Suppressor macrophage (primary cell): ENCODE measurements around the gene PTPN4.
A peak's percentile ranks its signal among the peaks of the same experiment; 100 is the strongest.

Experiments
- DNase-seq, 4 experiments: peaks; one replicate each; pipeline ENCODE4 v3.0.0-alpha.2; 2020 to 2022

The PTPN4 gene

DNA sequence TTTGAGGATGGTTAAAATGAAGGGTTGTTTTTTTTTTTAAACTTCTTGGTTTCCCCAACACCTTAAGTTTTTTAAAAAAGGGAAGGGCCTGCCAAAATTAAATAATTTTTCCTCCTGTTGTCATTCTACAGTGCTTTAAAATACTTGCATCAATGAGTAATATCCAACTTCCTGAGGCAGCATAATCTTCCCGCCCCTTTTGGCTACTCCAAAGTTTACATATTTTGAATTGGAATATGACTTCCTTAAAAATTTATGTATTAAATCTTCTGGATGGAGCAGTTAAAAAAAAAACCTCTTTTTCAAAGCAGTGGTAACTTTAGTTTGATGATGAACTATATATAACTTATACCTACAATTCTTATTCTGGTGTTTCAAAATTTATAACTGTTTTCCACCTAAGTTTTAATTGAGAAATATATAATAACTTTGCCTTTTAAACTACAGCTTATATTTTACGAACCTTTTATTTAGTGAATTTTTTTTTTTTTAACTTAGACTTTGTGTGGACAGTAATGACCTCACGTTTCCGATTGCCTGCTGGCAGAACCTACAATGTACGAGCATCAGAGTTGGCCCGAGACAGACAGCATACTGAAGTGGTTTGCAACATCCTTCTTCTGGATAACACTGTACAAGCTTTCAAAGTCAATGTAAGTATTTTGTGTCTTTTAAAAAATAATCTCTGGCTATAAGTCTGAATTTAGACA lies 49.8 kb downstream of the PTPN4 start:
- peak in 2 of 4 experiments; percentile 12 for DNase-seq

DNA sequence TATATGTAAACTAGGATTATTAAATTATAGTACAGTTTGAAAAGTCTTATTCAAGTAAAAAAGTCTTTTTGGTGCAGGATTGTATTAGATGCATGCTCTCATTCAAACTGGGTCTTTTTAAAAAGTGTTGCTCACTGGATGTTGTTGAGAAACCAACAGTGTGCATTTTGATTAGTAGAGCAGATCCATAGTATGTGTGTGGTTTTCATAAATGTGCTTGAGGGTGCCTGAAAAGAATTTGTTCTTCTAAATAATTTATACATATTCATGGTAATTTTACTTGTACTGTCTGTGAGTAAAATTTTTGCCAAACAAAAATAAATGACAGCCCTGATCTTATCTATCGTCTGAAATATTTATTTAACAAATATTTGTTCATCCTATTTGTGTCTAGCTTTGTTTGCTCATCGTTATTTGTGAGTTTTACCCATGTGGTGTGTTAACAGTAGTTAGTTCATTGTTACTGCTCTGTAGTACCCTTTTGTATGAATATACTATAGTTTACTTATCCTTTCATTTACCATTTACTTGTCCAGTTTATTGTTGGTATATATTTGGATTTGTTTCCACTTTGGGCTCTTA lies 50.4 kb downstream of the PTPN4 start:
- DNase-seq: no peak

GRCh38 chr2:119814216-119814615 lies 54.5 kb downstream of the PTPN4 start:
- DNase-seq: no peak

DNA sequence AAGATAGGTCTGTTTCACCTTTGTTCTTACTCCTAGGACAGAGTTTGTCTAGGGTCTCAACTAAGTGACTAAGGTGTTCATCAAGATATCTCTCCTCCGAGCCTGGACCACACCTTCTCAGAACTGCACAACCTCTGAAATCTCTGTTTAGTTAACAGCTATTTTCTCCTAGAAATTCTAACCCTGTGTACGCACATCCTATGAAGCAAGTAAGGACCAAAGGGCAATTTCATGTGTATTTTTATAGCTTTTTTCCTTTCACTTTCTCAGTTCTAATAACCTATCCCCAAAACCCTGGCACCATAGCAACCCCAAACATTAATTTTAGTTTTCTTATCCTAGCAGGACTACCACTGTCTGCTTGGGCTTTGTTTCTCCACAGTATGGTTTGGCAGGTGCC lies 59.1 kb downstream of the PTPN4 start:
- DNase-seq: no peak

DNA sequence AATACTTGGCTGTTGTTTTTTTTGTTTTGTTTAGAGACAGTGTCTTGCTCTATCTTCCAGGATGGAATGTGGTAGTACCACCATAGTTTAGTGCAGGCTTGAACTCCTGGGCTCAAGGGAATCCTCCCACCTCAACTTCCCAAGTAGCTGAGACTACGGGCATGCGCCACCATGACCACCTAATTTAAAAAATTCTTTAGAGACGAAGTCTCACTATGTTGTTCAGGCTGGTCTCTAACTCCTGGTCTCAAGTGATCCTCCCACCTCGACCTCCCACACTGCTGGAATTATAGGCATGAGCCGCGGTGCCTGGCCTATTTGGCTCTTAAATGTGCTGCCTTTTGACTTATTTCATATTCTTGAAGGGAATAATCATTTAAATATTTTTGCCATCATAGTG lies 60.1 kb downstream of the PTPN4 start:
- DNase-seq: no peak

GRCh38 chr2:119820275-119820674 lies 60.6 kb downstream of the PTPN4 start:
- no peak for DNase-seq

DNA sequence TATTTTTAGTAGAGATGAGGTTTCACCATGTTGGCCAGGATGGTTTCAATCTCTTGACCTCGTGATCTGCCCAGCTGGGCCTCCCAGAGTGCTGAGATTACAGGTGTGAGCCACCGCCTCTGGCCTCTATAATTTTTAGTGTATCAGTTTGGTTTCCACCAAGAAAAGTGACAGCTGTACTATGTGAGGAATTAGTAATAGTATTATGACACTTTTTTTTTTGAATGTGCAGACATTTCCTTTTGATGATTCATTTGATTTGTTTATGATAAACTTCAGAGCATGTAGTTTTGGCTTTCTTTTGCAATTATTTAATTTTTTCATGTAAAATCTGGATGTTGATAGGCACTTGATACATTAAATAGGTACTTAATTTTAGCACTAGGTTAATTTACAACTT lies 61.5 kb downstream of the PTPN4 start:
- no peak for DNase-seq

GRCh38 chr2:119823734-119824334 lies 64.1 kb downstream of the PTPN4 start:
- peak; percentile 16 to 60 (median 50) for DNase-seq

DNA sequence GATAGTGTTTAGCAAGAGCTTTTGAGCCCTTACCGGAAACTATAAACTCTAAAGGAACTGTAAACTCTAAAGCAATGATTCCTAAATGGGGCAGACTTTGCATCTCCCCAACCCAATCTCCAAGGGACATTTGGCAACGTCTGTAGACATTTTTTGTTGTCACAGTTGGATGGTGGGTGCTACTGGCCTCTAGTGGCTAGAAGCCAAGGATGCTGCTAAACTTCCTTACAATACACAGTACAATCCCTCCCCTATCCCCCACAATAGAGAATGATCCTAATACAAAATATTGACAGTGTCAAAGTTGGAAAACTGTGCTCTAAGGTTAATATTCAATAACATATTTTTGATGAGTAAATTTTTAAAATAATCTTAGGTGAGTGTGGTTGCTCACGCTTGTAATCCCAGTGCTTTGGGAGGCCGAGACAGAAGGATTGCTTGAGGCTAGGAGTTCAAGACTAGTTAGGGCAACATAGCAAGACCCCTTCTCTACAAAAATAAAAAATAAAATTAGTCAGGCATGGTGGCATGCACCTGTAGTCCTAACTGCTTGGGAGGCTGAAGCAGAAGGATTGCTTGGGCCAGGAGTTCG lies 66.7 kb downstream of the PTPN4 start:
- peak; percentile 37 to 66 (median 58) for DNase-seq

DNA sequence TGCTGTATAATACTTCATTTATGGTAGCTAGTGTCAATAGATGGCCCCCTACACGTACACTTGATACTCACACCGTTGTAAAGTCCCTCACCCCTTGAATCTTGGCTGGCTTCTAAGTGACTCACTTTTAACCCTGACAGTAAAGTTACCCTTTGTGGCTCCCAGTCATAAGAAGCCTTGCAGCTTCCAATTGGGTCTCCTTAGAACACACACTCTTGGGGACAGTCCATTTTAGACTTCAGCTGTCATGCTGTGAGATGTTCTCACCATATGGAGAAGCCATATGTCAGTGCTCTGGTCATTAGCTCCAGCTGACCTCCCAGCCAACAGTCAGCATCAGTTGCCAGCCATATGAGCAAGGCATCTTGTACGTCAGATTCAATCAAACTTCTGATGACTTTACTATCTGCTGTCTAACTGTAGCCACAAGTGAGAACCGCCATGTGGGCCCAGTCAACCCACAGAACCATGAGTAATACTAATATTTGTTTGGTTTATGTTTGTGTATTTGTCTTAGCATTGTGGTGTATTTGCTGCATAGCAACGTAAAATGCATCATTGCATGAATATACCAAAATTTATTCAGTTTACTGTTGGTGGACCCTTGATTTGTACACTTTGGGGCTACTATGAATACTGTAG lies 68.3 kb downstream of the PTPN4 start:
- no peak for DNase-seq

DNA sequence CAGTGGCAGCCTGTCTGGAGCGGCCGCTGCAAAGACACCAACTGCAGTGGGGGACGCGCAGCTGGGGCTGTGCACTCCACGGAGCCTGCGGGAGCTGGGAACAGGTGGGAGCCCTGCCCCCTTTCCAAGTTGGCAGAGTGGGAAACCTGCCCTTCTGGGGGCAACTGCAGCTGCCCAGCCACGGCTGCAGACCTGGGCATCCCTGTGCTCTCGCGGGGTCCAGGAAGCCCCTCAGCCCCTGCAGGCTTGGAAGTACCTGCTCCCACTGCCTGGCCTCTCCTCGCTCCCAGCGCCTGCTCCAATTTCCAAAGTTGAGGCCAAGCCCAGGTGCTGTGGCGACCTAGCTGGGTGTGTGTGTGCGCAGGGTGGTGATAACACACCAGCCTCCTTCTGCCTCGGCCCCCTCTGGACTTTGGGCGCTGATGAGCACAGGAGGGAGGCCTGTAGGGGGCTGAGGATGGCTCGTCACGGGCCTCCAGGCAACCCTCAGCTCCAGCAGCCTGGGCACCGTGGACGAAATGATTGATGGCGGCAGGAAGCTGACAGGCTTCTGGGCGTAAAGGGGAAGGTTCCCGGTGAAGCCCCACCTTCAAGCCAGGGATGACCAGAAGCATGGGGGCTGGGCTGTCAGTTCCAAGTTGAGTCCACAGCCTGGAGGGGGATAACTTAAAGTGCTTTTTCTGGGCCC lies 76.9 kb downstream of the PTPN4 start:
- no peak for DNase-seq

DNA sequence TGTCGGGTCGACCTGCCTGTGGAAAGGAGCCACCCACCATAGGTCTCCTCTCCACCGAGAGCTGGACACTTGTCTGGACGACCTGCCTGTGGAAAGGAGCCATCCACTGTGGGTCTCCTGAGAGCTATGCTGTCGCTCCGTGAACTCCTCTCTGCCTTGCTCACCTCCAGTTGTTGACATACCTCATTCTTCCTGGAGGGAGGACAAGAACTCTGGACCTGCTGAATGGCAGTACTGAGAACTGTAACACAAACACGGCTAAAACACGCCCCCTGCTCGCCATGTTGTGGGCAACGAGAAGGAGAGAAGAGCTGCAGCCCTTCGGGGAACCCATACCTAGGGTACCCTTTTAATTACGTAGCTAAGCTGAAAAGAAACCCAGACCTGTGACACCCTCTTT lies 77.6 kb downstream of the PTPN4 start:
- DNase-seq: no peak

DNA sequence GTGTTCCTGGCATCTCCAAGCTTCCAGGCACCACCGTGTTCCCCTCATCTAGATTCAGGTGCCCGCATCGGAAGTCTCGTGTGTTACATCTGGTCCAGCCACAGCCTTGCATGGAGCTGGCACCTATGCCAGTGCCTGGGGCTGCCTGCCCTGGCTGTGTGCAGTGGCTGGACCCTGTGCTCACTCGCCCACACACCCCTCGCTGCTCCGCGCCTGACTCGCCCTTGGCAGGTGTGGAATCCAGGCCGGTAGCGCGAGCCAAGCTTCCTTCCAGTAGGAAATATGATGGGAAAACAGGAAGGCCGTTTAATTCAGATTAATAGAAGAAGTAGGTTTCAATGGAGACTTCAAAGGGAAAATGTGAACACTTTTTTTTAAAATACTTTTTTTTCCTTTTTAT lies 78.0 kb downstream of the PTPN4 start:
- no peak for DNase-seq

DNA sequence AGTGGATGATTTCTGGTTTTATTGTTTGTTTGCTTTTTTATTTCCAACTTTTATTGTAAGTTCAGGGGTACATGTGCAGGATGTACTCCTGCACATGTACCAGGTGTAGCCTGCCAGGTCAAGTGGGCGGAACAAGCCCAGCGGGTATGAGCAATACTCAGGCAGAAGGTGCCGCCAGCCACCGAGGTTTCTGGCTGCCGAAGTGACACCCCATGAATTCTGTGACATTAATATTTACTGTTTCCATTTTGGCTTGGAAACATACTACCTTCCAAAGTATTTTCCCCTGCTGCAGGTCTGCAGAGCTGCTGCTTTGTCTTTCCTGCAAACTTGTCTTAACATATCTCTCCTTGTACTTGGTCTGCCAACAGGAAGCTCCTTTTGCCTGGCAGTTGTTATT lies 78.5 kb downstream of the PTPN4 start:
- DNase-seq: no peak

- DNase-seq: no peak
Observed at GRCh38 chr2:119841550-119841949, 81.8 kb downstream of the PTPN4 start.

GRCh38 chr2:119846021-119846420 lies 86.3 kb downstream of the PTPN4 start:
- DNase-seq: no peak

DNA sequence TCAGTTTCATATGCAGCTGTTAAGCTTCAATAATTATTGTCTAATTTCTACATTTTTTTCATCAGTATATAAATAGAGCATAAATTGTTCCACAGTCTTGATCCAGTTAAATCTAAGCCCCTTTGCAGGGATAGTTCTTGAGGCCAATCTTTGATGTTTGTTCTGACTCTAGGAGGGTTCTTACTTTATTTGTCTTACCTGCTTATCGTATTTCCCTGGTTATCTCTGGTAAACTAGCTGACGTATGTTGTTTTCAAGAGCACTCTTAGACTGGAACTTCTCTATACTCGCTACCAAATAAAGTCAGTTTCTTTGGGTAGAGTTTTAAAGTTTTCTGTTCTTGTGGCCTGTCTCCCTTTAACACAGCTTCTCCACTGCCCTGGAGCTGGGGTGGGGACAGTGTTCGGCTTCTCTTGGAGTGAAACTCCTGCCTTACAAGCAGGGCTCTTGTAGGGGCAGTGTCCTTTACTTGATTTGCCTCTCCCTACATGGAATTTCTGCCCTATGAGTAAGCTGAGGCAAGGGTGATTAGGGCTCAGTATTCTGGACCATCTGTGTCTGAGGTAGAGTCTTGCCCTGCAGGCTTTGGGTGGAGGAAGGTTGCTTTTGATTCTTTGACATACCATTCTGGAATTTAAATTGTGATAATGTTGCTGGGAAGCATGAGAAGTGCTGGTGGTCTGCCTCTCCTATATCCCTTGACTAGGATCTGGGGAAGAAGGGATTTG lies 90.3 kb downstream of the PTPN4 start:
- DNase-seq: no peak

GRCh38 chr2:119852214-119852613 lies 92.5 kb downstream of the PTPN4 start:
- no peak for DNase-seq

GRCh38 chr2:119853777-119854399 lies 94.2 kb downstream of the PTPN4 start:
- no peak for DNase-seq

DNA sequence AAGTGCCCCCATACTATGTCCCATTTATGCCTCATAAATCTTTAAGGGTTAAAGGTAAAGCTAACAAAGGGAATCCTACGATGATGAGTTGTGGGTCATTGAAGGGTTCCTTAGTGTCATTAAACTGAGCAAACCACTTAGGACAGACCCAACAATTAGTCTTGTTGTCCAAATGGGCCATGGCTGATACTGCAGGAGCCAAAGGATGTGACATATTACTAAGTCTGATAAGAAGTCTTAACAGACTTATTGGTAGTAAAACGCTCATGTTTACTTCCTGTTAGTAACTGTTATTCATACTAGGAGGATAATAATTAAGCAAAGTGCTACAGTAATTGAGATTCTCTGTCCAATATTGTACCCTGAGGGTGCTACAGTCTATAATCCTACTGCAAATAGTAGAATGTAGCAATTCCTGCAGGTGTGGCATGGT lies 96.8 kb downstream of the PTPN4 start:
- no peak for DNase-seq

DNA sequence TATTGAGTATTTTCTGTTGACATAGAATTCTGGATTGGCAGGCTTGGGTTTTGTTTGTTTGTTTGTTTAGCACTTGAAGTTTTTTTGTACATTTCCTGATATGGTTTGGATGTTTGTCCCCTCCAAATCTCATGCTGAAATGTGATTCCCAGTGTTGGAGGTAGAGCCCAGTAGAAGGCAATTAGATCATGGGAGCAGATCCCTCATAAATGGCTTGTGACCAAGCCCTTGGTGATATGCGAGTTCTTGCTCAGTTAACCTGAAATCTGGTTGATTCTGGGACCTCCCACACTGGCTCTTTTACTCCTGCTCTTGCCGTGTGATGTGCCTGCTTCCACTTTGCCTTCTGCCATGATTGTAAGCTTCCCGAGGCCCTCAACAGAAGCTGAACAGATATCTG lies 98.0 kb downstream of the PTPN4 start:
- no peak for DNase-seq

GRCh38 chr2:119859528-119859927 lies 99.8 kb downstream of the PTPN4 start:
- DNase-seq: peak in 3 of 4 experiments; percentile 9 to 19 (median 15)
